HepG2 (cell line): ENCODE measurements around the gene ZNF326. TPM values are rescaled to one million over a fixed set of nuclear protein-coding genes. Genes with fewer than 3 reads are reported as not detected.

Source experiments
- ATAC-seq: fragments of 200-7000 bp; cut with Tn5 transposase; 3 replicates; pipeline ENCODE4 v1.9.1; 2020; ENCODE audit warnings: mild to moderate bottlenecking, moderate library complexity
- BruUV-seq: library from RNA; stranded (reverse); fragments of 400-500 nt; replicated peaks from 2 replicates; lab custom pipeline; 2021; lab: Mats Ljungman, UMichigan
- CTCF ChIA-PET: fragments of 300-600 bp; formaldehyde crosslinking; extraction: SDS; loops from one replicate; lab custom pipeline; 2021; ENCODE audit warnings: low total read pairs, inconsistent platforms, low intra/inter-chr PET ratio; lab: Yijun Ruan, JAX
- POLR2A ChIA-PET: fragments of 350-600 bp; sonication (Branson Sonifier 250); formaldehyde crosslinking; loops from one replicate; lab custom pipeline; 2020; ENCODE audit warnings: antibody characterized with exemption, inconsistent platforms; lab: Yijun Ruan, JAX
- DNase-seq: peaks from one replicate; pipeline ENCODE4 v3.0.0-alpha.2; 2015; ENCODE audit warnings: low spot score
- FAIRE-seq: peaks from 3 replicates; lab custom pipeline; 2011; peaks lifted over from hg19 to GRCh38; lab: Jason Lieb, UNC
- H2AFZ ChIP-seq: one replicate; pipeline ENCODE4 v1.6.1; 2011; ENCODE audit warnings: low read length, inconsistent platforms
- H3K27ac ChIP-seq: fragments of 300-600 bp; 3 replicates; pipeline ENCODE4 v1.8.0; 2011; ENCODE audit warnings: mixed run types, mild to moderate bottlenecking, mixed read lengths, low read length, inconsistent platforms; ENCODE audit not compliant: insufficient read depth; ENCODE audit errors: extremely low read length
- H3K27me3 ChIP-seq, 2 experiments: fragments of 200-600 bp in 1 of 2; 2 replicates in 1 of 2; 3 replicates in 1 of 2; pipeline versions ENCODE4 v1.6.0 to v1.8.0; 2011; ENCODE audit warnings: low read length in 2 of 2, mild to moderate bottlenecking in 2 of 2, moderate library complexity in 2 of 2, inconsistent platforms in 1 of 2; ENCODE audit not compliant: insufficient read depth in 2 of 2, control insufficient read depth in 1 of 2
- H3K36me3 ChIP-seq, 2 experiments: fragments of 200-600 bp in 1 of 2; replicated peaks in 1 of 2; 2 replicates in 1 of 2; 3 replicates in 1 of 2; pipeline versions ENCODE4 v1.5.1 to v1.8.0; 2011; ENCODE audit warnings: low read length in 2 of 2, inconsistent platforms in 1 of 2; ENCODE audit not compliant: insufficient read depth in 2 of 2, control insufficient read depth in 1 of 2
- H3K4me1 ChIP-seq: 2 replicates; pipeline ENCODE4 v1.5.1; 2012; ENCODE audit warnings: low read length, inconsistent platforms; ENCODE audit not compliant: insufficient read depth
- H3K4me2 ChIP-seq: 2 replicates; pipeline ENCODE4 v1.6.0; 2011; ENCODE audit warnings: low read depth, low read length, inconsistent platforms
- H3K4me3 ChIP-seq, 3 experiments: fragments of 200-600 bp in 1 of 3; sonication (generic), shearing (Covaris generic) in 1 of 3; replicated peaks in 1 of 3; 2 replicates each; pipeline ENCODE4 v1.5.1; 2011 to 2016; ENCODE audit warnings: low read length in 3 of 3, inconsistent platforms in 2 of 3, low read depth in 2 of 3, mild to moderate bottlenecking in 2 of 3, control low read depth in 1 of 3, mixed read lengths in 1 of 3; ENCODE audit not compliant: insufficient read depth in 1 of 3
- H3K79me2 ChIP-seq: one replicate; pipeline ENCODE4 v1.6.1; 2011; ENCODE audit warnings: low read length, inconsistent platforms; ENCODE audit not compliant: insufficient read depth
- H3K9ac ChIP-seq: 2 replicates; pipeline ENCODE4 v1.6.0; 2011; ENCODE audit warnings: mild to moderate bottlenecking, low read depth, low read length, inconsistent platforms; ENCODE audit not compliant: insufficient read depth
- H3K9me3 ChIP-seq: 2 replicates; pipeline ENCODE4 v1.5.1; 2012; ENCODE audit warnings: mild to moderate bottlenecking, low read length
- H4K20me1 ChIP-seq: 2 replicates; pipeline ENCODE4 v1.6.0; 2011; ENCODE audit warnings: inconsistent platforms, mild to moderate bottlenecking, low read length, moderate library complexity; ENCODE audit not compliant: insufficient read depth
- ETV5 ChIP-seq: IDR thresholded peaks from 2 replicates; pipeline ENCODE4 v1.6.1; 2018; ENCODE audit warnings: missing biosample characterization, missing genetic modification reagents, inconsistent platforms, borderline replicate concordance
- HHEX ChIP-seq: IDR thresholded peaks from 2 replicates; pipeline ENCODE4 v1.6.1; 2016; ENCODE audit warnings: control low read depth
- HNF4G ChIP-seq, 2 experiments: sonication (generic) in 1 of 2; formaldehyde crosslinking in 1 of 2; IDR thresholded peaks; 2 replicates each; pipeline versions ENCODE4 v1.4.0 to v1.6.1; 2011 to 2020; ENCODE audit warnings: borderline replicate concordance in 2 of 2, low read depth in 2 of 2, mild to moderate bottlenecking in 2 of 2, low read length in 1 of 2, missing genetic modification reagents in 1 of 2, moderate library complexity in 1 of 2
- JARID2 ChIP-seq: sonication (generic); formaldehyde crosslinking; IDR thresholded peaks from 2 replicates; pipeline ENCODE4 v1.8.1; 2023; ENCODE audit warnings: missing genetic modification reagents, inconsistent platforms; ENCODE audit not compliant: insufficient replicate concordance
- KDM5A ChIP-seq: fragments of 200-600 bp; sonication (generic); IDR thresholded peaks from 2 replicates; pipeline ENCODE4 v1.7.0; 2018; ENCODE audit warnings: antibody characterized with exemption, mild to moderate bottlenecking, low read length, borderline replicate concordance
- STAT5B ChIP-seq: sonication (generic); formaldehyde crosslinking; IDR thresholded peaks from 2 replicates; pipeline ENCODE4 v1.4.0; 2020; ENCODE audit warnings: missing genetic modification reagents
- TOPORS ChIP-seq: sonication (generic); formaldehyde crosslinking; IDR thresholded peaks from 2 replicates; pipeline ENCODE4 v1.8.0; 2023; ENCODE audit warnings: mild to moderate bottlenecking, missing genetic modification reagents
- ZNF350 ChIP-seq: sonication (generic); formaldehyde crosslinking; IDR thresholded peaks from 2 replicates; pipeline ENCODE4 v1.4.0; 2020; ENCODE audit warnings: mild to moderate bottlenecking, low read depth, missing genetic modification reagents, borderline replicate concordance
- ZNF570 ChIP-seq: sonication (generic); formaldehyde crosslinking; IDR thresholded peaks from 2 replicates; pipeline ENCODE4 v1.4.0; 2020; ENCODE audit warnings: mild to moderate bottlenecking, missing genetic modification reagents, borderline replicate concordance
- WGBS: methylation state at CpG from one replicate; pipeline ENCODE4 v1.1.6; 2017; ENCODE audit warnings: low lambda C conversion rate; 5-methylcytosine and 5-hydroxymethylcytosine counted together
- in situ Hi-C: cut with HindIII; loops from 2 replicates; pipeline ENCODE4 v1.10.0; 2017; ENCODE audit warnings: low pct_unique_long_range_greater_than_20kb; ENCODE audit not compliant: extremely low pct_ligation_motif_present
- intact Hi-C: fragments of 100-400 bp; cut with micrococcal nuclease; formaldehyde crosslinking; loops from one replicate; pipeline ENCODE4 v1.10.0; 2022; ENCODE audit not compliant: unreplicated experiment
- polyA plus RNA-seq, 8 experiments: library from polyadenylated mRNA; depleted of rRNA in 3 of 8; stranded (reverse) in 7 of 8; unstranded in 1 of 8; fragments of >200 nt; fragmentation: Illumina TruSeq in 4 of 8; extraction: Trizol in 4 of 8; gene quantifications; 2 replicates each; pipeline versions ENCODE4 v1.2.1 to v1.2.3, GENCODE V29; 2011 to 2016; ENCODE audit warnings: low read depth in 4 of 8, missing spikeins in 1 of 8, mixed read lengths in 1 of 8; ENCODE audit not compliant: insufficient read depth in 1 of 8
- total RNA-seq, 5 experiments: library from RNA; depleted of rRNA; stranded (reverse); fragments of >200 nt; fragmentation: Illumina TruSeq; extraction: Trizol; gene quantifications; 2 replicates each; pipeline ENCODE4 v1.2.3, GENCODE V29; 2016; ENCODE audit warnings: low read depth in 1 of 5

Gene ZNF326
- total and polyA plus RNA-seq, 2 of the 13 experiments (the other 11 are each of a cell fraction or from before 2014, with no cell fraction given): 6.3 to 16.4 TPM

DNA sequence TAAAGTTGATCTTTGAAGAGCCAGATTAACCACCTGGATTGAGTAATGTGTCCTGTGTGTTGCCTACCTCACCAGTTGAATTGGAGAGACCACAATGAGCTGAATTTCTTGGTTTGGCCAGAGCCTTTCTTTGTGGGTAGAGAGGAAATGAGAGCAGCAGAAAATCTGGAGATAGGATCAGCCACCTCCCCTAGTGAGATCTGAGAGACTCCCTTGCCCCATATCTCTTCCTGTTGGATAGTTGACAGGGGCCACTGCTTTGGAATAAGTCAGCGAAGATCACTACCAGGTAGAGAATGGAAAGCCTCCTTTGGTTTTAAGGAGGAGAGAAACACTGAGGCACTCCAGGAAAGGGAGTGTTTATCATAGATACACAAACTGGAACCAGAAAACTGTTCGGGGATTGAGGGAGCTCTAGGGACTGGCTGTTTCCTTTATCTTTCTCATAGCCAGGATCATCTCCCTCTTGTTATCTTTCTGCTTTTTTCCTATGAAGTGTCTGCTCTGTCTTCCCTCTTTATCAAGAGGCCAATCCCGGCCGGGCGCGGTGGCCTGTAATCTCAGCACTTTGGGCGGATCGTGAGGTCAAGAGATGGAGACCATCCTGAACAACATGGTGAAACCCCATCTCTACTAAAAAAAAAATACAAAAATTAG, 21.3 kb upstream of the ZNF326 start:
- H3K4me3 ChIP-seq: no peak overlapping the region
- POLR2A ChIA-PET: no interaction called here
- intact Hi-C loops: no loop called here
- BruUV-seq: no TSS peak
- H3K9me3 ChIP-seq: no peaks in the 10 kb centered on the region
- ATAC-seq: no peak
- no peaks in the 10 kb centered on the region for H3K36me3 ChIP-seq
- no peak overlapping the region for H3K9ac ChIP-seq
- TF ChIP-seq STAT5B (CRISPR knock-in tag) (no peak), TOPORS (CRISPR knock-in tag) (no peak), ZNF350 (CRISPR knock-in tag) (no peak), HNF4G (IDR thresholded peaks at IDR 0.05; ENCODE audit: borderline replicate concordance, low read depth, low read length) (no peak), HNF4G (CRISPR knock-in tag; IDR thresholded peaks at IDR 0.05; ENCODE audit: borderline replicate concordance, low read depth) (no peak), ETV5 (CRISPR knock-in tag) (no peak), HHEX (CRISPR knock-in tag) (no peak), KDM5A (no peak), JARID2 (CRISPR knock-in tag) (no peak), ZNF570 (CRISPR knock-in tag) (no peak)
- TF ChIP-seq, all 625 proteins: peak for 0
- Histone ChIP-seq H3K27ac (no peak overlapping the region), H3K79me2 (no peaks in the 10 kb centered on the region), H2AFZ (no peak overlapping the region), H4K20me1 (no peaks in the 10 kb centered on the region), H3K27me3 (no peaks in the 10 kb centered on the region; a peak in 1 of 5 replicates), H3K4me2 (no peak overlapping the region), H3K4me1 (peaks cover 11% of the 10 kb centered on the region)
- FAIRE-seq (no peak), DNase-seq (no peak)
- WGBS: 88% methylated on average over 8 of the region's 8 CpGs
- CTCF ChIA-PET: no interaction called here
- in situ Hi-C loops: no loop called here
